Coronary artery (tissue), 2 donors: ENCODE results near the gene SLC25A38.

Source experiments
- DNase-seq: peaks from one replicate; pipeline ENCODE4 v3.0.0-alpha.2; 2017; ENCODE audit warnings: low spot score
- H3K27ac ChIP-seq, 2 donors: fragments of 200-600 bp; sonication (generic); one replicate each; pipeline ENCODE4 v1.5.1; 2016 to 2019
- H3K4me3 ChIP-seq: fragments of 200-600 bp; sonication (generic); 2 replicates; pipeline ENCODE4 v1.5.1; 2016; ENCODE audit warnings: mild to moderate bottlenecking, moderate library complexity
- CTCF ChIP-seq: fragments of 200-600 bp; sonication (generic); IDR thresholded peaks from one replicate; pipeline ENCODE4 v1.5.1; 2019; ENCODE audit warnings: antibody characterized with exemption

The SLC25A38 gene

GRCh38 chr3:39401983-39402382 lies 18.8 kb downstream of the SLC25A38 start:
- Histone ChIP-seq H3K27ac (no peak overlapping the region), H3K4me3 (no peak overlapping the region)
- TF ChIP-seq CTCF: no peak
- DNase-seq: no peak

- no peak for DNase-seq
- Histone ChIP-seq H3K4me3 (no peak overlapping the region), H3K27ac (no peak overlapping the region)
- TF ChIP-seq CTCF: no peak
Observed at GRCh38 chr3:39404943-39405686, 21.9 kb downstream of the SLC25A38 start.

- H3K27ac ChIP-seq: peak overlapping the region; percentile 35 to 88
- no peak for TF ChIP-seq CTCF
- DNase-seq: no peak
- H3K4me3 ChIP-seq: peak overlapping the region; percentile 91
Observed at GRCh38 chr3:39405687-39406367, 22.7 kb downstream of the SLC25A38 start.

GRCh38 chr3:39406368-39407258 lies 23.4 kb downstream of the SLC25A38 start, which contains the start of gene RPSA:
Gene RPSA, plus strand, starts transcription at chr3:39406720. Its CDS starts 934 bp downstream, at chr3:39407654.
- H3K27ac ChIP-seq: peak within 1 kb of the TSS; percentile 35 to 88
- DNase-seq: peak; percentile 96
- no peak for TF ChIP-seq CTCF
- peak within 1 kb of the TSS; percentile 91 for H3K4me3 ChIP-seq

- TF ChIP-seq CTCF: no peak
- peak overlapping the region; percentile 35 to 88 for H3K27ac ChIP-seq
- DNase-seq: no peak
Observed at GRCh38 chr3:39407259-39407629, 24.1 kb downstream of the SLC25A38 start.

GRCh38 chr3:39407773-39408492 lies 24.8 kb downstream of the SLC25A38 start:
- peak overlapping the region; percentile 91 for H3K4me3 ChIP-seq
- no peak for TF ChIP-seq CTCF
- no peak for DNase-seq
- no peak overlapping the region for H3K27ac ChIP-seq

More at GRCh38 chr3:39407259-39407629, 24.1 kb downstream of the SLC25A38 start:
- peak overlapping the region; percentile 91 for H3K4me3 ChIP-seq
